Renal pelvis (tissue), 4 donors: ENCODE measurements around the gene MYORG. TPM values are rescaled to one million over a fixed set of nuclear protein-coding genes. Genes with fewer than 3 reads are reported as not detected.
"Not testable (repeated sequence)": the region's sequence is repeated elsewhere in the genome, so short reads cannot be mapped to it uniquely, and the experiment has no call there.

Source experiments
- DNase-seq: peaks from one replicate; pipeline ENCODE4 v3.0.0-alpha.2; 2013
- polyA plus RNA-seq, 3 donors: library from polyadenylated mRNA; unstranded; fragments of 120-200 nt; gene quantifications; one replicate each; pipeline ENCODE4 v1.2.1, GENCODE V29; 2013; ENCODE audit not compliant: insufficient read length in 3 of 3

The MYORG gene
- polyA plus RNA-seq, 3 donors, result 8.1 to 10.1 (median 9.9) TPM

DNA sequence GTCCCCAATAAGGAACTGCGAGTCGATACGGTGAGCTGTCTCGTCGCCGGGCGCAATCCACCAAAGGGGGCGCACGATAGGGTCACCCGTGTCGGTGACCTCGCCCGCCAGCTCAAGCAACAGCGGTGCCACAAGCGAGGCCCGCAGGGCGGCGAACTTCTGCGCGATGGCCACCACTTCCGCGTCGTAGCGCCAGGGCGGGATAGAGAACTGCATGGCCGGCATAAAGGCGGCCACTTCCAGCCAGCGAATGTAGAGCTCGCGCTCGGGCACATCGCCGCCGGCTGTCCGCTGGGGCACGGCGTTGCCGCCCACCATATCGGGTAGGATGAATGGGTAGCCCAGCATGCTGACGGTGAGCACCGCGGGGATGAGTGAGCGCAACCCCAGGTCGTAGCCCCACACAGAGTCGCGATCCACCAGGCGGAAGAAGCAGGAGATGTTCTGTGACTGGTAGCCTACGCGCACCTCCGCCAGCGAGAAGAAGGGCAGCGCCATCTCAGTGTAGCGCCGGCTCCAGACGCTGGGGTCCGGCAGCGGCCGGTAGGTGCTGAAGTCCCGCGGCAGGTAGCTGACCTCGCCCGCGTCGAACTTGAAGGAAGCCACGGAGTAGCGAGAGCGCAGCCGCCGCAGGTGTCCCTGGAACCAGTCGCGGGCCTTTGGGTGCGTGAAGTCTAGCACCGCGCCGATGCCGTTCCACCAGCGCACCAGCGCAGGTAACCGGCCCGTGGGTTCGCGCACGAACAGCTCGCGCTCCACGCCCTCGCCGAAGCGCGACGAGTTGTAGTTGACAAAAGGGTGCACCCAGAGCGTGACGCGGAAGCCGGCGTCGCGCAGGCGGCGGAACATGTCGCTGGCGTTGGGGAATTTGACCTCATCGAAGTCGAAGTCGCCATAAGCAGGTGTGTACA lies 5.5 kb downstream of the MYORG start:
- no peak for DNase-seq

DNA sequence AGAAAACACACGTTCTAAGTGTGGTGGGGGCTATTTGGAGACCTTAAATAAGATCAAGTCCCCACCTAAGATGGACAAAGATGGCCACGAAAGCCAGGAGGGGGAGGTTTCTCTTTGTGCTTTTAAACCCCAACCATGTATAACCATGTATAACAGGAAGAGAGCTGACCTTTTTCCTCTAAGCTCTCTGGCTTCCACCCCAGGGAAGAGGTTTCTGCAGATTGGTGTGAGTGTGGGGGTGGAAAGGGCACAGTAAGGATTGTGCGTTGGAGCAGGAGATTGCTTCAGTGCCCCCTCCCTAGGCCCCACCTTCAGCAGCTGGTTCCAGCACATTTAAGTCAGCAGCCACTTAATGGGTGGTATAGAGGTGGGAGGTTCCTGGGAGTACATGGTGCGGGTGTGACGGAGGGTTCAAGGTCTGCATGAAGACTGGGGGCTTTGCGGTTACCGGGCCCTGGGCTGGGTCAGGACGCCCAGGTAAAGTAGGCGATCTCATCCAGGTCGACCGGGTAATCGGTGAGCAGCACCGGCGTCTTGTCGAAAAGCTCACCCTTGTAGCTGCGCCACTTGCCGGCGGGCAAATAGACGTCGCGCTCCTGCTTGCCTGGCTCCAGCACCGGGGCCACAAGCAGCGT lies 6.2 kb downstream of the MYORG start:
- DNase-seq, result no peak

DNA sequence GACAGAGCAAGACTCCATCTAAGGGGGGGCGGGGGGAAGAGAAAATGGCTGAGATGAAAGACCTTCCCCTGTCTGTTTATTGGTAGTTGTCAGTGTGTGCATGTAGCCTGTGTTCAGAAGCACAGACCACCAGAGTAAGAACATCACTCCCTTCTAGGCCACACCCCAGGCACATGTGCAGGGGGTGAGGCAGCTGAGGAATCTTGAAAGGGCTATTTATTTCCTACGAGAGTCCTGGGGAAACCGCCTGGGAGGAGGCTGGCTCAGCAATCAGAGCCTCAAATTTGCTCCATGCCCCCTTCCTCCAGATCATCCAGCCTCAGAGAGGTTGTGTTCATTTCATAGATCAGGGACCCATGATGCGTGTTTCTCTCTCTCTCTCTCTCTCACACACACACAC lies 7.1 kb downstream of the MYORG start:
- no peak for DNase-seq

DNA sequence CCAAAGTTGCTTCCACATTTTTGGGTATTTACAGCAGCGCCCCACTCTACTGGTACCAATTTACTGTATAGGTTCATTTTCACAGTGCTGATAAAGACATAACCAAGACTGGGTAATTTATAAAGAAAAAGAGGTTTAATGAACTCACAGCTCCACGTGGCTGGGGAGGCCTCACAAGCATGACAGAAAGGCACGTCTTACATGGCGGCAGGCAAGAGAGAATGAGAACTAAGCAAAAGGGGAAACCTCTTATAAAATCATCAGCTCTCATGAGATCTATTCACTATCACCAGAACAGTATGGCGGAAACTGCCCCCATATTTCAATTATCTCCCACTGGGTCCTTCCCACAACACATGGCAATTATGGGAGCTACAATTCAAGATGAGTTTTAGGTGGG lies 7.9 kb downstream of the MYORG start:
- not testable (repeated sequence) for DNase-seq

DNA sequence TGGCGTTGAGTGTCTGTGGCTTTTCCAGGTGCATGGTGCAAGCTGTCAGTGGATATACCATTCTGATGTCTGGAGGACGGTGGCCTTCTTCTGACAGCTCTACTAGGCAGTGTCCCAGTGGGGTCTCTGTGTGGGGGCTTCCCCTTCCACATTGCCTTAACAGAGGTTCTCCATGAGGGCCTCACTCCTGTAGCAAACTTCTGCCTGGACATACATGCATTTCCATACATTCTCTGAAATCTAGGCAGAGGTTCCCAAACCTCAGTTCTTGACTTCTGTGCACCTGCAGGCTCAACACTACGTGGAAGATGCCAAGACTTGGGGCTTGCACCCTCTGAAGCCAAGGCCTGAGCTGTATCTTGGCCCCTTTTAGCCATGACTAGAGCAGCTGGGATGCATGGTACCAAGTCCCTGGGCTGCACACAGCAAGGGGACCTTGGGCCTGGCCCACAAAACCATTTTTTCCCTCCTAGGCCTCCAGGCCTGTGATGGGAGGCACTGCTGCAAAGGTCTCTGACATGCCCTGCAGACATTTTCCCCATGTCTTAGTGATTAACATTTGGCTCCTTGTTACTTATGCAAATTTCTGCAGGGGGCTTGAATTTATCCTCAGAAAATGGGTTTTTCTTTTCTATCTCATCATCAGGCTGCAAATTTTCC lies 8.8 kb downstream of the MYORG start:
- not testable (repeated sequence) for DNase-seq

DNA sequence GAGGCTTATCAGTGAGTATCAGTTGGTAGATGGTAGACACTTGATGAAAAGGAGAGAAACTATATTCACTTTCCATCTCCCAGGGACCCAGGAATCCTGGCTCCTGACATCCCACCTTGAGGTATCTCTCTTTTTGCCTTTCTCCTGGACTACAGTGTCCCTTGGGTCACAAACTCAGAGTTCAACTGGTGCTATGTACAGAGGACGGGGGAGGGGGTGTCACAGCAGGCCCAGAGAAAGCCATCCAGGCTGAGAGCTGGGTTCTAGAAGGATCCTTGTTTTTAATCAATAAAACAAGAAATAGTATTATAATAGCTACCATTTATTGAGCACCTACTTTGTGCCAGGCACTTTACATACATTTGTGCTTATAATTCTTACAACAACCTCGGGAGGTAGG lies 10.3 kb downstream of the MYORG start:
- no peak for DNase-seq

DNA sequence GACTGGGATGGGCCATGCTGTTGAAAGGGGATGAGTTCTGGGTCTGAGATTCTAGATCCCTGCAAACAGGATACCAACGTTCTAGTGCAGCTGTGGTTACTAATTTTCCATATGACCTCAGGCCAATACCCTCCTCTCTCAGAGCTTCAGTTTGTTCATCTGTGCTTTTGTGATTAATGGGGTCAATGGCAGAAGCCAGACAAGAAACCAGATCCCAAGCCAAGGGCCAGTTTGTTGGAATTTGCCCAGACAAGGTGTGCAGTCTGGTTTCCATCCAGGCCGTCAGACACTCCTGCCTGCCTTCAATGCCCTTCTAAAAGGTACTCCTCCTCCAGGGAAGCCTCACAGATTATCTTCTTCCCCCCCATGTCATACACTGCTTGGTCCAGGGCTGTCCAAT lies 11.4 kb downstream of the MYORG start:
- DNase-seq, result no peak

DNA sequence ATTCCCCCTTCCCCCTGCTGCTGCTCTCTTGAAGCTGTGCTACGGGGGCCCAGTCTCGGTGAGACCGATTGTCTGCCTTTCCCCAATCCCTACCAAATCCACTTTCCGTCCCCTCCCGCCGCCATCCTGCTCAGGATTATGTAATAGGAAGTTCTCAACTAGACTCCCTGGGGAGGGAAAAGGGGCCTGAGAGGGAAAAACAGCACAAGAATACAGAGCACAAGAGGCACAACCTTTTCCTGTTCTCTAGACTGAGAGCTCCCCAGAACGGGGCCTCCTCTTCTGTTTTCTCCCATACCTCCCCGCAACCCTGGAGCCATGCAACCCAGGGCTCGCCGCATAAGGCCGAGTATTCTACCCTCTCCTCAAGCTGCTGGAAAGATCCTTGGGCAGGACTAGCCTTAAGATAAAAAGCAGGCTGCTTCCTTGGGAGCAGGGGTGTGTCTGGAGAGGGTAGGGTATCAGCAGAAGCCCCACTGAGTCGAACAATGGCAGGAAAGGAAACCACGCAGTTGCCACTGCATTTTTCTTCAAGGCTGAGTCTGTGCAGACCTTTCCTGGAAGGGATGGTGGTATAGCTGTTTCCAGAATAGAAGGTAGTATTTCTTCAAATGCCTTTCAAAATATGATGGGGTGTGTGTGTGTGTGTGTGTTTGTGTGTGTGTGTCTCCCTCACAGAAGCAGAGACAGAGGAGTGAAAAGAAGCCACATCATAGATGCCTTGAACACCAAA lies 12.9 kb downstream of the MYORG start:
- DNase-seq, result no peak

DNA sequence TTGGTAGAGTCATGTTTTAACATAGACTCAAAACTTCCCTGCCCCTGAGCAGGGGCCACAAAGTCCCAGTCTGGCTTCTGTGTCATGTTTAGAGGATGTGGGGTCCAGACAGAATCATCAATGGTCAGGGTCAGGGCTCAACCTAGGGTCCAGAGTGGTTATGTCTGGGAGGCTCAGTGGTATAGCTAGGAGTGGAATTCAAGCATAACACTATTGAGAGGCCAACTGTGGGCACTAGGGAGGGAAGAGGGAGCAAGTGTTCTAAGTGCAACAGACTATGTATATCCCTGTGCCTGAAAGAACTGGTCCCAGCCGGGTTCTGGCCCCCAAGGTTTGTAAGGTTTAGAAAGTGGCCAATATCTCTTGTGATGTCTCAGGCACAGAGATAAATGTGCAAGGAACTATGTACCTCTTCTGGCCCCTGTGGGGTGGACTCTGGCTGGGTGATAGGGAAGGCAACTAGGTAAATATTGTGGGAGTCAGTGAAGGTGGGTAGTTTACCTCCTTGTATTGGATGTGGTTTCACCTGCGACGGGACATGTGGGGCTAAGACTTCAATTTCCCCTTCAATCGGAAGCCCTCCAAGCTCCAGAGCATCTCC lies 14.0 kb downstream of the MYORG start:
- no peak for DNase-seq

DNA sequence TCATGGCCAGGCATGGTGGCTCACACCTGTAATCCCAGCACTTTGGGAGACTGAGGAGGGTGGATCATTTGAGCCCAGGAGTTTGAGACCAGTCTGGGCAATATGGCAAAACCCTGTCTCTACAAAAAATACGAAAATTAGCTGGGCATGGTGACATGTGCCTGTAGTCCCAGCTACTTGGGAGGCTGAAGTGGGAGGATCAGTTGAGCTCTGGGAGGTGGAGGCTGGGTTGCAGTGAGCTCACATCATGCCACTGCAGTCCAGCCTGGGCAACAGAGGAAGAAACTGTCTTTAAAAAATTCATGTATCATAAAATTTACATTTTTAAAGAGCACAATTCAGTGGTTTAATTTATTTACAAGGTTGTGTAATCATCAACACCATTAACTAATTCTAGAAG lies 23.7 kb downstream of the MYORG start:
- not testable (repeated sequence) for DNase-seq

DNA sequence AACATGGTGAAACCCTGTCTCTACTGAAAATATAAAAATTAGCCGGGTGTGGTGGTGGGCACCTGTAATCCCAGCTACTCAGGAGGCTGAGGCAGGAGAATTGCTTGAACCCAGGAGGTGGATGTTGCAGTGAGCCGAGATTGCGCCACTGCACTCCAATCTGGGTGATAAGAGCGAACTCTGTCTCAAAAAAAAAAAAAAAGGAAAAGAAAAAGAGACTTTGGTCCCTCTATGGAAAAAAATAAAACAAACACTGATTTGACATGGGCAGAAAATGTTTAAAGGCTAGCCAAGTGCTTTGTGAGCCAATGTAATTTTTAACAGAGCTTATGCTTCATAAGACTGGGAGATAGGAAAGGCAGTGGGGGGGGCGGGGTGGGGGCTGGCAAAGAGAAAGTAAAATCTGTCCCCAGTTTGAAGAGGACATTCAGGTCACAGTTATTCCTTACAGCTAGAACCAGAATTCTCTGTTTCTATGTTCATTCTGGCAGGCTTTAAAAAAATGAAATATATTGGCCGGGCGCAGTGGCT lies 24.5 kb downstream of the MYORG start:
- not testable (repeated sequence) for DNase-seq

DNA sequence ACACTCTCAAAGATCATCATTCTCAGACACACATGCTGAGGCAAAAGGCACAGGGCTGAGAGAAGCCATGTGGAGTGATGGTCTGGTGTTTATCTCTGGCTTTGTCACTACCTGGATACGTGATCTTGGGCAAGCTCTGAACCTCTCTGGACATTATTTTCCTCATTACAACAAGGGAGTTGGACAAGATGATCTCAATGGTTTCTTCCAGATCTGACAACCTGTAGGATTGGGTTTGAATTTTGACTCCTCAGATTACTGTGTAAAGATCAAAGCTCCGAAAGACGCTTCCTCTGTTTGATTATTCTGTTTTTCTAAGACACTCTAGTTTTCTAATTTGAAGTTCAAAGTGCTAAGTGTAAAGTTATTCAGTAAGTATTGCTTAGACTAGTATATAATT lies 27.4 kb downstream of the MYORG start:
- no peak for DNase-seq

DNA sequence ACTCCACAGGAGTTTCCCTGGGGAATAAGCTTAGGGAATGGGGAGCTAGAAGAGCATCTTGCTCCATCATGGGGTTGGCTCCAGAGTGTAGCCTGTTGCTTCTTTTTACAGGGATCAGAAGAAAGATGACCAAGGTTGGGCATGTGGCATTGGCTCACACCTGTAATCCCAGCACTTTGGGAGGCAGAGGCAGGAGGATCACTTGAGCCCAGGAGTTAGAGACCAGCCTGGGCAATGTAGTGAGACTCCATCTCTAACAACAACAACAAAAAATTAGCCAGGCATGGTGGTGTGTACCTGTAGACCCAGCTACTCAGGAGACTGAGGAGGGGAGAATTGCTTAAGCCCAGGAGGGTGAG lies 28.9 kb downstream of the MYORG start:
- no peak for DNase-seq

DNA sequence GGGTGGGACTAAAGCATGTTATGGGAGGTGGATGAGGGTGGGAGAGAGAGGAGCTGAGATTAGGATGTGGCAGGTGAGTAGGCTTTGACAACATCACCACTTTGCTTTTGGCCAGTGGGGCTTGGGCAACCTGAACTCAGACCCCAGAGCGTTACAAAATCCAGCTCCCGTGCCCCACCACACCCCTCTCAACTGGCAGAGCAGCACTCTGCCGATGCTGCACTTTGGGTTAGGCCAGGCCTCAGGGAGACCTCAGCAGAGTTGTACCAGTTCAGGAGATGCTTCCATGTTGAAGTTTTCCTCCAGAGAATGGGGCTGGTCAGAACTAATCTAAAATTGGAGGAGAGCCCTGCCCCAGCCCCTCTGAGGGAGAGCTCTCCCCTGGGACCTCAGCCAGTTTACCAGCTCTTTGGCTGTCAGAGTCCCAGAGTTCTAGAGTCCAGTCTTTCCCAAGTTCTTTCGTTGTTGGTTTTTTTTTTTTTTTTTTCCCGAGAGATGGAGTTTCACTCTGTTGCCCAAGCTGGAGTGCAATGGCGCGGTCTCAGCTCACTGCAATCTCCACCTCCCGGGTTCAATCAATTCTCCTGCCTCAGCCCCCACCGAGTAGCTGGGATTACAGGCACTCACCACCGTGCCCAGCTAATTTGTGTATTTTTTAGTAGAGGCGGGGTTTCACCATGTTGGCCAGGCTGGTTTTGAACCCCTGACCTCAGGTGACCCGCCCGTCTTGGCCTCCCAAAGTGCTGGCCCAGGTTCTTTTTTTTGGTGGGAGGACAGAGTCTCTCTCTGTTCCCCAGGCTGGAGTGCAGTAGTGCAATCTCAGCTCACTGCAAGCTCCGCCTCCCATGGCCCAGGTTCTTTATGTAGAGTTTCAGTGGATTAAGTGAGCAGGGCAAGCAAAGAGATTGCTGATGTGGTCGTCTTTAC lies 29.6 kb downstream of the MYORG start:
- no peak for DNase-seq

DNA sequence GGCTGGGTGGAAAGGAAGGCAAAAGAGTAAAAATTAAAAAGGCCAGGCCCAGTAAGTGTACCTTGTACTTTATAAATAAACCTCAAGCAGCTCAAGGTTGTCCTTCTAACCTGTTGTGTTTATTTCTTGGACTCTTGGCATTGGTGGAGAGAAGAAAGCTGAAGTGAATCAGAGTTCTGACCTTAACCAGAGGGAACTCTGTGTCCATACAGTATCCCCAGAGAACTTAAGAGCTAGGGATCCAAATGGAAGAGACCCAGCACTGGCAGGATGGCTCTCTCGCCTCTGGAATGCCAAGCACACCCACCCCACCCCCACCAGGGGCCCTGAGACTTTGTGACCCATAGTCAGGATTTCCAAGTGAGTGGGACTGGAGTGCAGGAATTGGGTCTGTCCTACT lies 33.1 kb downstream of the MYORG start:
- no peak for DNase-seq

DNA sequence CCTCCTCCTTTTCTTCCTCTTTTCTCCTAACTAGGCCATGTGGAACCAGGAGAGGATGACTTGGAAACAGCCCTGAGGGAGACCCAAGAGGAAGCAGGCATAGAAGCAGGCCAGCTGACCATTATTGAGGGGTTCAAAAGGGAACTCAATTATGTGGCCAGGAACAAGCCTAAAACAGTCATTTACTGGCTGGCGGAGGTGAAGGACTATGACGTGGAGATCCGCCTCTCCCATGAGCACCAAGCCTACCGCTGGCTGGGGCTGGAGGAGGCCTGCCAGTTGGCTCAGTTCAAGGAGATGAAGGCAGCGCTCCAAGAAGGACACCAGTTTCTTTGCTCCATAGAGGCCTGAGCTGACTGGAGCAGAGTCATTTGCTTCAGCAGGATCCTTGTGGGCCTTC lies 33.6 kb downstream of the MYORG start:
- no peak for DNase-seq

DNA sequence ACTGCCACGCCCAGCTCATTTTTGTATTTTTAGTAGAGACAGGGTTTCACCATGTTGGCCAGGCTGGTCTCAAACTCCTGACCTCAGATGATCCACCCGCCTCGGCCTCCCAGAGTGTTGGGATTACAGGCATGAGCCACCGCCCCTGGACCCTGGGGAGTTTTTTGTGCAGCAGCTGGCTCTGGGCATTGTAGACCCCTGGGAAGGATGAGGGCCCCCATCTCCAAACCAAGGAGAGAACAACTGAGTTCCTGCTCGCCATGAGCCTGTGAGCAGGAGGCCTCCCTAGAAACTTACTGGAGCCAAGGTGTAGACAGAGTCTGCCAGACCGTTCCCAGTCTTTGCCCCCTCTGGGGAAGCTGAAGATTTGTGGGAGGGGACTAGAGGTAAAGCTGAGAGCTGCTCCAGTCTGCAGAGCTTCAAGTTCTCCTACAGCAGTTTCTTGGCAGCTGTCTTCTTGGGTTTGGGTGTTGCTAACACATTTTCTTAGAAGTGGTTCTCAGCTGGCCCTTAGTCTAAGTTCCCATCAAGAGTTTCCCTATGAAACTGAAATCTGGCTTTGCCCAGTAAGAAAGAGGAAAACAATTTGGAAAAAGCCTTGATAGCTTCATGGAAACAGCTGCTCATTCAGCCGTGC lies 34.9 kb downstream of the MYORG start:
- no peak for DNase-seq

DNA sequence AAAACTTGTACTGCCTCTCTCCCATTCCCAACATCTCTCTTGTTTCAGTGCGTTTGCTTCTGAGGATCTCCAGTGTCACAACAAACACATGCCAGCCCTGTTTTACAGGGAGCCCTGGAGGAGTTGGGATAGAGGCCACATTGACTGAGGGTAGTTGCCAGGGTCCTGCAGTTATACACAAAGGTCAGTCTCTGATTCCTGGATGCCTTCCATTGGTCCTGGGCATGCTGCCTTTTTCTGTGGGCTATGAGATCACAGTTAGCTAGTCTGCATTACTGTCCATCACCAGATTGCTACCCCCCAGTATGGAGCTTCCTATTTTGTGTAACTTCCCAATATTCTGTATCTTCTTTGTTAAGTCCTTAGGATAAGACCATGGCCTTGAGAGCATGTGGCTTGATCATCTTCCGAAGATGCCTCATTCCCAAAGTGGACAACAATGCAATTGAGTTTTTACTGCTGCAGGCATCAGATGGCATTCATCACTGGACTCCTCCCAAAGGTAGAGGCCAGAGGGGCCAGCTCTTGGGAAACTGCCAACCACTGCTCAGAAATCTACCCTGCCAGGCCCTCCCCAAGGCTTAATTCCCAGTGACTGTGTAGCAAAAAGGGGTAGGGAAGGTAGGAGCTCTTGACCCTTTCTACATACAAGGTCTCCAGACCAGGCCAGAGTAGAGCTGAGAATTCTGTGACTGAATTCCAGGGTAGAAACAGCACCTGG lies 37.9 kb downstream of the MYORG start:
- no peak for DNase-seq

DNA sequence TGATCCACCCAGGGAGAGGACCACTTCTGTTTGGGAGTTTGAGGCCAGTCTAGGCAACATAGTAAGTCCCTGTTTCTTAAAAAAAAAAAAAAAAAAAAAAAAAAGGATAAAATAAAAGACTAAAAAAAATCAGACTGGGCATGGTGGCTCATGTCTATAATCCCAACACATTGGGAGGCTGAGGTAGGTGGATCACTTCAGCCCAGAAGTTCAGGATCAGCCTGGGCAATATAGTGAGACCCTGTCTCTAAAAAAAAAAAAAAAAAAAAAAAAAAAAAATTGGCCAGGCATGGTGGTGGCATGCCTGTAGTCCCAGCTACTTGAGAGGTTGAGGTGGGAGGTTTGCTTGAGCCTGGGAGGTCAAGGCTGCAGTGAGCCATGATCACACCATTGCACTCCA lies 38.6 kb downstream of the MYORG start:
- DNase-seq, result not testable (repeated sequence)
